GM12891 (cell line): Measurements from ENCODE around the gene GPC3.

Source experiments
- POLR2A ChIP-seq: IDR thresholded peaks from 2 replicates; pipeline ENCODE4 v1.6.1; 2011; ENCODE audit warnings: low read depth, low read length, control low read depth
- POLR2AphosphoS5 ChIP-seq: IDR thresholded peaks from 2 replicates; pipeline ENCODE4 v1.6.1; 2011; ENCODE audit warnings: low read depth, low read length, control low read depth
- POU2F2 ChIP-seq: IDR thresholded peaks from 2 replicates; pipeline ENCODE4 v1.6.1; 2011; ENCODE audit warnings: low read depth, mild to moderate bottlenecking, control low read depth, low read length, moderate library complexity
- TAF1 ChIP-seq: IDR thresholded peaks from 2 replicates; pipeline ENCODE4 v1.6.1; 2011; ENCODE audit warnings: low read depth, low read length, control low read depth

- TF ChIP-seq POLR2A, result no peak
- no peak for TF ChIP-seq TAF1
- no peak for TF ChIP-seq POLR2AphosphoS5
- TF ChIP-seq POU2F2, result no peak
Measured at GRCh38 chrX:133994576-133994975, 9.2 kb upstream of the GPC3 start.
